GM10266 (cell line): ENCODE measurements around the gene PFKFB2.

ENCODE experiments used
- DNase-seq: peaks from one replicate; pipeline ENCODE4 v3.0.0; 2012; ENCODE audit errors: extremely low spot score
- CTCF ChIP-seq: IDR thresholded peaks from 2 replicates; pipeline ENCODE4 v1.5.1; 2012; ENCODE audit warnings: mild to moderate bottlenecking, low read depth; ENCODE audit not compliant: control insufficient read depth, insufficient read depth; ENCODE audit errors: missing control alignments

PFKFB2 gene

DNA sequence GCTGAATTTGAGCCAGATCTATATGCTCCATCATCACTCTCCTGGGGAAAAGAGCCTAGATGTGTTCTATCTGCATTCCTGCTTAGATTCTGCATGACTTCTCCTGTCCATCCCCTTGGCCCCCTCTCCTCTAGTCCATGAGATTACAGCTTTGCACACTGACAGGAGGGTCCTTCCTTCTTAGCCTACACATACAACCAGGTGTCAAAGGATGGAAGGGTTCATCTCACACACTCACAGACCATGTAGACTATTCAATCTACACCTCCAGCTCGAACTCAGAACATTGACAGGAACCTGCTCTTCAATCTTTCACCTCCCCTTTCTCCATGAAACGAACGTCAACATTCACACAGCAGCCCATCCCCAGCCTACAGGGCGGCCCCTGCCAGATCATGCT, 34.4 kb upstream of the PFKFB2 start:
- DNase-seq, result no peak
- no peak for TF ChIP-seq CTCF

GRCh38 chr1:207019161-207019560, 33.9 kb upstream of the PFKFB2 start:
- no peak for TF ChIP-seq CTCF

GRCh38 chr1:207019661-207020060, 33.4 kb upstream of the PFKFB2 start:
- DNase-seq, result no peak
- no peak for TF ChIP-seq CTCF

More at GRCh38 chr1:207019161-207019560, 33.9 kb upstream of the PFKFB2 start:
- no peak for DNase-seq

- no peak for DNase-seq
- no peak for TF ChIP-seq CTCF
Observed at GRCh38 chr1:207020065-207020708, 32.9 kb upstream of the PFKFB2 start.

- DNase-seq, result no peak
- TF ChIP-seq CTCF, result no peak
Observed at GRCh38 chr1:207020709-207021107, 32.4 kb upstream of the PFKFB2 start.

DNA sequence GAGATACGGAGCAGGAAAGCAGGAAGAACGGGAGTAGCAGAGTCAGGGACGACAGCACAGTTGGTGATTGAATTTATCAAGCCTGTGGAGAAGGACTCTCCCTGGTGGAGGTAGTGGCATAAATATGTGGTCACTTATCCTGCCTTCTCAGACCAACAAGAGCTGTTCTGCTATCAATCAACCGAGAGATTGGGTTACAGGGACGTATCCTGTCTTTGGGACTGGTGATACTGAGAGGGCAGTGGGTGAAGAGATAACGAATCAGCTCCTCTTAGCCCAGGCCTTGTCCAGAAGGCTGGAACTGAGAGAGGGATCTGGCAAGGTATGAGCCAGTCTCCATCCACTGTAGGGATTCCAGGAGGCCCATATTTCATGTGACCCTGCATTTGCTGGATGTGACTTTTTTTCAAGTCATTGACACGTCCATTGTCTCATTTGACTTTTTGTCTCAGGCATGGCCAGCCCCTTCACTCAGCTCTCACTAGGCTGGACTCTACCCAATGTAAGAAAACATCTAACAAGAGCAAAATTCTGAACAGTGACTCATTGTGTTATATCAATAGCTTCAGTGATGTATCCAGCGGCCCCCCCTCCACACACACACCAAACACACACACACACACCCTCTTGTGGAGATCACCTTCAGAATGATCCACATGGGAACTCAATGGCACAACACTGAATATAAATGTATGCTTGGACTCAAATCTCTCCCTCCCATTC, 31.8 kb upstream of the PFKFB2 start:
- TF ChIP-seq CTCF, result no peak
- no peak for DNase-seq

- TF ChIP-seq CTCF, result no peak
- DNase-seq, result no peak
Observed at GRCh38 chr1:207021876-207022596, 31.0 kb upstream of the PFKFB2 start.
